ENCODE measurements around the gene SDS. TPM values are rescaled to one million over a fixed set of nuclear protein-coding genes. Genes with fewer than 3 reads are reported as not detected.

SDS gene
- total and polyA plus RNA-seq, 7 donors: 0.27 to 23.6 (median 3.9) TPM; not detected in 3

- DNase-seq: no peak
- intact Hi-C loops (cut with DNase I): no loop called here
- TF ChIP-seq CTCF (IDR thresholded peaks at IDR 0.05) (no peak), EP300 (IDR thresholded peaks at IDR 0.05) (no peak), POLR2A (IDR thresholded peaks at IDR 0.05) (no peak), POLR2AphosphoS5 (IDR thresholded peaks at IDR 0.05) (no peak)
- Histone ChIP-seq H3K4me3 (no peak overlapping the region), H3K27ac (no peak overlapping the region), H3K9me3 (no peaks in the 10 kb centered on the region), H3K4me1 (no peaks in the 10 kb centered on the region), H3K36me3 (no peaks in the 10 kb centered on the region), H3K27me3 (peaks cover 0 to 51% (median 21%) of the 10 kb centered on the region in 3 donors)
- 63 to 76% methylated on average over 13 of the region's 13 CpGs for WGBS, 2 donors
Observed at GRCh38 chr12:113401066-113402000, 2.4 kb downstream of the SDS start.

- TF ChIP-seq CTCF (IDR thresholded peaks at IDR 0.05) (no peak), EP300 (IDR thresholded peaks at IDR 0.05) (no peak), POLR2AphosphoS5 (IDR thresholded peaks at IDR 0.05) (no peak), POLR2A (IDR thresholded peaks at IDR 0.05) (no peak)
- no peak for DNase-seq
- intact Hi-C loops (cut with DNase I): no loop called here
- Histone ChIP-seq H3K4me1 (no peaks in the 10 kb centered on the region), H3K27me3 (peaks cover 0 to 51% (median 21%) of the 10 kb centered on the region in 3 donors), H3K27ac (no peak overlapping the region), H3K9me3 (no peaks in the 10 kb centered on the region), H3K36me3 (no peaks in the 10 kb centered on the region), H3K4me3 (no peak overlapping the region)
- 76 to 85% methylated on average over 4 of the region's 4 CpGs for WGBS, 2 donors
Observed at GRCh38 chr12:113400362-113400761, 3.3 kb downstream of the SDS start.

DNA sequence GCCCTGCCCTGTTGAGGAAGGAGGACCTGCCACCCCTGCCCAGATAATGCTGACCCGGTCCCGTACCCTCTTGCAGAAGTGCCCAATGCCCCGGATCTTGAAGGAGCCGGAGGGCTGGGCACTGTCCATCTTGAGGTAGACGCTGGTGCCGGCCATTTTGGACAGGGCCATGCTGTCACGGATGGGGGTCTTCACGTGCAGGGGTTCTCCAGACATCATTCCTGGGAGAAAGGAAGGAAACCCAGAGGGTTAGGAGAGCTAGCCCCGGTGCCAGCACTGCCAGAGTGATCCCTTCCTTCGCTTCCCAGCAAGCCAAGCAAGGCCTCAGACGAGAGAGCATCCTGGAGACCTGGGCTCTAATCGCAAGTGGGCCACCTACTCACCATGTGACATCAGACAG lies 4.2 kb downstream of the SDS start:
- Histone ChIP-seq H3K4me1 (no peaks in the 10 kb centered on the region), H3K36me3 (no peaks in the 10 kb centered on the region), H3K27ac (no peak overlapping the region), H3K4me3 (no peak overlapping the region), H3K27me3 (peaks cover 0 to 51% (median 21%) of the 10 kb centered on the region in 3 donors), H3K9me3 (no peaks in the 10 kb centered on the region)
- no peak for TF ChIP-seq EP300 (IDR thresholded peaks at IDR 0.05)
- TF ChIP-seq CTCF (IDR thresholded peaks at IDR 0.05): no peak
- no peak for TF ChIP-seq POLR2AphosphoS5 (IDR thresholded peaks at IDR 0.05)
- no peak for TF ChIP-seq POLR2A (IDR thresholded peaks at IDR 0.05)
- no peak for DNase-seq
- WGBS, 2 donors: 88 to 90% methylated on average over 12 of the region's 12 CpGs
- intact Hi-C loops (cut with DNase I): no loop called here

DNA sequence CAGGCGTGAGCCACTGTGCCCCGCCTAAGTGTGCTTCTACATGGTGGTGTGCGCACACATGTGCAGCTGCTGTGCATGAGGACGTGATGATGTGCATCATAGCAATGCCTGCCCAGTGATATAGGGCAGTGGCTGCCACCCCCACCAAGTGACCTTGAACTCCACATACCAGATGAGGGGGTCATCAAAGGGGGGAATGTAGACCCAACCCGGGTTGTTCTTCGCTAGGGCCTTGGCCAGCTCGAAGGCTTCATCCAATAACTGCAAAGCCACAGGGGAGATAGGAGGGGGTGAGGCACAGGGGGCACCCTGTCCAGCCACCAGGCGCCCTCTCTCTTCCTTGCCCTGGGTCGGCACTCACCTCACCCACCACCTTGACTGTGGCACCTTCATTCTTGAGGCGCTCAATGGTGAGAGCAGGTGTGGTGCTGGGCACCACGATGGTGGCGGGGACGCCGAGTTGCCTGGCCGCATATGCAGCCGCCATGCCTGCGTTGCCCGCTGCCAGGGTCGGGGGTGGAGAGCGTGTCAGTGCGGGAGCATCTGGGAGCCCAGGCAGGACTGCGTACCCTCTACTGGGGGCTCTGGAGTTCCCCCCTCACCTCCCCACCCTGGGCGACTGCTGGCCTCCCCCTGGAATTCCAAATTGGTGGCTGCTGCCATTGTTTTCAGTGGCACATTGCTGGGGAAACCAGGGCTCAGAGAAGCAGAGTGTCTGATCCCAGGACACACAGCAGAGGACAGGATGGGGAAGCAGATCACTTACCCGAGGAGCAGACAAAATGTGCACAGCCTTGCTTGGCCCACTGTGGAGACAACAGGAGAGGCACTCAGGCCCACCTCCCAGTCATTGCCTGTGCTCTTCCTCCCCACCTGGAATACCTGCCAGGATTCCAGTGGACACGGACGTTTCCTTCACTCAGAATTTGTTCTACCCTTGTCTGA lies 5.1 kb downstream of the SDS start:
- Histone ChIP-seq H3K4me3 (no peak overlapping the region), H3K9me3 (no peaks in the 10 kb centered on the region), H3K27me3 (peaks cover 0 to 44% (median 21%) of the 10 kb centered on the region in 3 donors), H3K36me3 (no peaks in the 10 kb centered on the region), H3K27ac (no peak overlapping the region), H3K4me1 (no peaks in the 10 kb centered on the region)
- intact Hi-C loops (cut with DNase I): no loop called here
- TF ChIP-seq CTCF (IDR thresholded peaks at IDR 0.05) (no peak), POLR2A (IDR thresholded peaks at IDR 0.05) (no peak), EP300 (IDR thresholded peaks at IDR 0.05) (no peak), POLR2AphosphoS5 (IDR thresholded peaks at IDR 0.05) (no peak)
- WGBS, 2 donors: 76 to 86% methylated on average over 26 of the region's 26 CpGs
- DNase-seq: no peak

Data from sigmoid colon (tissue), 7 donors.